HCT116 (cell line): ENCODE data around the gene KIF12. TPM values are rescaled to one million over a fixed set of nuclear protein-coding genes. Genes with fewer than 3 reads are reported as not detected.

Experiments used
- ATAC-seq: fragments of 200-7000 bp; cut with Tn5 transposase; 2 replicates; pipeline ENCODE4 v1.9.1; 2020; ENCODE audit warnings: mild to moderate bottlenecking, moderate library complexity
- BruUV-seq: library from RNA; stranded (reverse); fragments of 400-500 nt; replicated peaks from 2 replicates; lab custom pipeline; 2021; lab: Mats Ljungman, UMichigan
- CTCF ChIA-PET: fragments of 300-600 bp; sonication (Branson Sonifier 250); formaldehyde crosslinking; loops from one replicate; lab custom pipeline; 2021; ENCODE audit warnings: antibody characterized with exemption; lab: Charles Lee
- POLR2A ChIA-PET: fragments of 300-600, 350-600 bp; sonication (Branson Sonifier 250); formaldehyde crosslinking; loops from one replicate; lab custom pipeline; 2021; ENCODE audit warnings: antibody characterized with exemption; lab: Charles Lee
- RAD21 ChIA-PET, 2 experiments: fragments of 300-600 bp; sonication (Branson Sonifier 250); formaldehyde crosslinking; loops; one replicate each; lab custom pipeline; 2023; ENCODE audit warnings: low total read pairs in 2 of 2; ENCODE audit not compliant: uncharacterized antibody in 2 of 2, unreplicated experiment in 2 of 2, low non-redundant PET in 1 of 2; lab: Charles Lee
- DNase-seq: peaks from one replicate; pipeline ENCODE4 v3.0.0-alpha.2; 2010; ENCODE audit warnings: low read depth, low spot score
- H2AFZ ChIP-seq: fragments of 200-600 bp; shearing (Covaris generic), sonication (generic); 2 replicates; pipeline ENCODE4 v1.6.1; 2017; ENCODE audit warnings: low read depth, mixed run types, mixed read lengths, antibody characterized with exemption, low read length; ENCODE audit not compliant: poor library complexity, severe bottlenecking
- H3K27ac ChIP-seq: 2 replicates; pipeline ENCODE4 v1.5.1; 2012; ENCODE audit warnings: low read depth, low read length
- H3K27me3 ChIP-seq: fragments of 200-600 bp; sonication (generic); 2 replicates; pipeline ENCODE4 v1.6.1; 2016; ENCODE audit warnings: mixed run types, low read length, mixed read lengths; ENCODE audit not compliant: insufficient read depth
- H3K36me3 ChIP-seq, 2 experiments: fragments of 200-500 bp in 1 of 2; fragments of 200-600 bp in 1 of 2; sonication (Bioruptor generic) in 1 of 2; sonication (generic) in 1 of 2; 2 replicates each; pipeline versions ENCODE4 v1.5.1 to v1.6.1; 2014 to 2016; ENCODE audit warnings: low read length in 2 of 2, inconsistent platforms in 1 of 2, mixed read lengths in 1 of 2, mixed run types in 1 of 2; ENCODE audit not compliant: insufficient read depth in 2 of 2, control insufficient read depth in 1 of 2
- H3K4me1 ChIP-seq, 2 experiments: fragments of 200-600 bp in 1 of 2; sonication (generic) in 1 of 2; 2 replicates each; pipeline versions ENCODE4 v1.5.1 to v1.6.1; 2012 to 2017; ENCODE audit warnings: low read length in 2 of 2, inconsistent platforms in 1 of 2, mild to moderate bottlenecking in 1 of 2, mixed read lengths in 1 of 2, mixed run types in 1 of 2, moderate library complexity in 1 of 2; ENCODE audit not compliant: insufficient read depth in 2 of 2, control insufficient read depth in 1 of 2
- H3K4me2 ChIP-seq: fragments of 200-600 bp; sonication (generic); 2 replicates; pipeline ENCODE4 v1.6.1; 2017; ENCODE audit warnings: mixed run types, low read length, mixed read lengths
- H3K4me3 ChIP-seq, 2 experiments: fragments of 200-600 bp in 1 of 2; sonication (generic) in 1 of 2; replicated peaks in 1 of 2; 2 replicates each; pipeline ENCODE4 v1.5.1; 2011 to 2016; ENCODE audit warnings: low read length in 2 of 2, control low read depth in 1 of 2, low read depth in 1 of 2, mild to moderate bottlenecking in 1 of 2, mixed read lengths in 1 of 2, mixed run types in 1 of 2
- H3K79me2 ChIP-seq: fragments of 200-600 bp; sonication (generic); 2 replicates; pipeline ENCODE4 v1.6.1; 2017; ENCODE audit warnings: mild to moderate bottlenecking, mixed run types, low read length, moderate library complexity, mixed read lengths; ENCODE audit not compliant: insufficient read depth
- H3K9ac ChIP-seq: fragments of 200-600 bp; sonication (generic); 2 replicates; pipeline ENCODE4 v1.6.1; 2016; ENCODE audit warnings: low read length, mixed read lengths
- H3K9me2 ChIP-seq: fragments of 200-600 bp; sonication (generic), shearing (Covaris generic); 2 replicates; pipeline ENCODE4 v1.6.1; 2017; ENCODE audit warnings: mixed run types, mild to moderate bottlenecking, moderate library complexity; ENCODE audit not compliant: insufficient read depth
- H3K9me3 ChIP-seq, 2 experiments: fragments of 200-500 bp in 1 of 2; fragments of 200-600 bp in 1 of 2; sonication (Bioruptor generic) in 1 of 2; sonication (generic) in 1 of 2; 2 replicates each; pipeline ENCODE4 v1.6.1; 2014 to 2017; ENCODE audit warnings: low read length in 2 of 2, mixed read lengths in 2 of 2, inconsistent platforms in 1 of 2, low read depth in 1 of 2, mild to moderate bottlenecking in 1 of 2, mixed run types in 1 of 2, moderate library complexity in 1 of 2; ENCODE audit not compliant: control insufficient read depth in 1 of 2, insufficient read depth in 1 of 2
- H4K20me1 ChIP-seq: fragments of 200-600 bp; sonication (generic), shearing (Covaris generic); 2 replicates; pipeline ENCODE4 v1.6.1; 2017; ENCODE audit warnings: mixed run types, mild to moderate bottlenecking, moderate library complexity; ENCODE audit not compliant: insufficient read depth
- ATF3 ChIP-seq: IDR thresholded peaks from 2 replicates; pipeline ENCODE4 v1.6.1; 2012
- CBX3 ChIP-seq: IDR thresholded peaks from 2 replicates; pipeline ENCODE4 v1.6.1; 2012; ENCODE audit warnings: low read depth
- CEBPB ChIP-seq: IDR thresholded peaks from 2 replicates; pipeline ENCODE4 v1.6.1; 2012; ENCODE audit warnings: low read depth
- EGR1 ChIP-seq: IDR thresholded peaks from 2 replicates; pipeline ENCODE4 v1.6.1; 2012; ENCODE audit warnings: low read depth
- ELF1 ChIP-seq: IDR thresholded peaks from 2 replicates; pipeline ENCODE4 v1.6.1; 2012; ENCODE audit warnings: low read depth, borderline replicate concordance
- EZH2phosphoT487 ChIP-seq: fragments of 200-600 bp; IDR thresholded peaks from 2 replicates; pipeline ENCODE4 v1.6.1; 2018; ENCODE audit warnings: antibody characterized with exemption, borderline replicate concordance
- FOSL1 ChIP-seq: IDR thresholded peaks from 2 replicates; pipeline ENCODE4 v1.6.1; 2012; ENCODE audit warnings: low read depth
- MAX ChIP-seq: IDR thresholded peaks from 2 replicates; pipeline ENCODE4 v1.6.1; 2012
- POLR2A ChIP-seq: IDR thresholded peaks from 2 replicates; pipeline ENCODE4 v1.7.0; 2011; ENCODE audit warnings: borderline replicate concordance; ENCODE audit not compliant: insufficient read depth, insufficient read length; ENCODE audit errors: extremely low read depth
- POLR2AphosphoS5 ChIP-seq: IDR thresholded peaks from 2 replicates; pipeline ENCODE4 v1.6.1; 2011; ENCODE audit warnings: mild to moderate bottlenecking, low read depth, low read length, moderate library complexity
- RAD21 ChIP-seq: IDR thresholded peaks from 2 replicates; pipeline ENCODE4 v1.6.1; 2012; ENCODE audit warnings: low read depth, mild to moderate bottlenecking
- REST ChIP-seq: IDR thresholded peaks from 2 replicates; pipeline ENCODE4 v1.6.1; 2012; ENCODE audit warnings: low read depth
- SP1 ChIP-seq: IDR thresholded peaks from 2 replicates; pipeline ENCODE4 v1.6.1; 2012; ENCODE audit warnings: low read depth
- SRF ChIP-seq: IDR thresholded peaks from 2 replicates; pipeline ENCODE4 v1.6.1; 2012; ENCODE audit warnings: low read depth
- YY1 ChIP-seq: IDR thresholded peaks from 2 replicates; pipeline ENCODE4 v1.6.1; 2011; ENCODE audit warnings: low read length, low read depth, moderate library complexity, mild to moderate bottlenecking; ENCODE audit not compliant: insufficient replicate concordance; ENCODE audit errors: extremely low read depth
- ZBTB33 ChIP-seq: IDR thresholded peaks from 2 replicates; pipeline ENCODE4 v1.6.1; 2011; ENCODE audit warnings: mild to moderate bottlenecking, low read length, moderate library complexity; ENCODE audit not compliant: insufficient replicate concordance; ENCODE audit errors: extremely low read depth
- ZFX ChIP-seq: fragments of 450-650 bp; IDR thresholded peaks from 2 replicates; pipeline ENCODE4 v1.6.1; 2017
- ZNF274 ChIP-seq: fragments of 200-500 bp; sonication (Bioruptor generic); IDR thresholded peaks from 2 replicates; pipeline ENCODE4 v1.6.1; 2014; ENCODE audit warnings: mild to moderate bottlenecking, low read depth, low read length, inconsistent platforms
- intact Hi-C: fragments of 100-400 bp; cut with micrococcal nuclease; formaldehyde crosslinking; loops from 2 replicates; pipeline ENCODE4 v1.10.0; 2022
- total RNA-seq: library from RNA; stranded (reverse); gene quantifications from one replicate; pipeline ENCODE4 v1.2.1, GENCODE V29; 2021; ENCODE audit not compliant: unreplicated experiment

Gene KIF12
- total RNA-seq, 1 experiment from 2014 or later = 6.4 TPM

- POLR2A ChIA-PET = no interaction called here
- intact Hi-C loops = no loop called here
- Histone ChIP-seq H2AFZ (no peak overlapping the region), H3K9me2 (no peaks in the 10 kb centered on the region), H3K79me2 (no peaks in the 10 kb centered on the region), H3K36me3 (no peaks in the 10 kb centered on the region), H4K20me1 (no peaks in the 10 kb centered on the region), H3K4me3 (no peak overlapping the region), H3K27ac (no peak overlapping the region), H3K4me1 (no peaks in the 10 kb centered on the region), H3K27me3 (peaks cover 9% of the 10 kb centered on the region; the same call in 1 of the 2 replicates), H3K9ac (no peak overlapping the region), H3K9me3 (peaks cover 0 to 1% of the 10 kb centered on the region in 2 experiments; a peak in 1 of 4 replicates), H3K4me2 (no peak overlapping the region)
- BruUV-seq = no TSS peak
- CTCF ChIA-PET = no interaction called here
- TF ChIP-seq YY1 (no peak), ZNF274 (no peak), SP1 (no peak), ZFX (no peak), EZH2phosphoT487 (no peak), MAX (no peak), CBX3 (no peak), ELF1 (no peak), EGR1 (no peak), POLR2AphosphoS5 (no peak), ZBTB33 (no peak), FOSL1 (no peak), RAD21 (no peak), REST (no peak), SRF (no peak), CEBPB (no peak), POLR2A (no peak), ATF3 (no peak)
- DNase-seq = no peak
- ATAC-seq = no peak
- RAD21 ChIA-PET = no interaction called here
Observed at GRCh38 chr9:114122136-114123027, 23.3 kb upstream of the KIF12 start.
